CD4-positive, alpha-beta memory T cell (primary cell): Measurements from ENCODE around the gene SLC22A4. TPM values are rescaled to one million over a fixed set of nuclear protein-coding genes. Genes with fewer than 3 reads are reported as not detected.

Experiments
- CTCF ChIA-PET: fragments of 350-600 bp; sonication (Branson Sonifier 250); formaldehyde crosslinking; loops from one replicate; lab custom pipeline; 2021; ENCODE audit warnings: inconsistent platforms; ENCODE audit not compliant: partially characterized antibody; lab: Charles Lee
- POLR2A ChIA-PET: fragments of 350-600 bp; sonication (Branson Sonifier 250); formaldehyde crosslinking; loops from one replicate; lab custom pipeline; 2021; ENCODE audit not compliant: partially characterized antibody; lab: Charles Lee
- DNase-seq, 5 donors: peaks; one replicate each; pipeline versions ENCODE4 v3.0.0 to v3.0.0-alpha.2; 2020 to 2022; ENCODE audit warnings: mixed read lengths in 1 of 5
- H3K27ac ChIP-seq: one replicate; pipeline ENCODE4 v1.7.0; 2013; ENCODE audit warnings: low read depth, low read length
- H3K27me3 ChIP-seq: 2 replicates; pipeline ENCODE4 v1.7.0; 2013; ENCODE audit warnings: mild to moderate bottlenecking, low read length, moderate library complexity; ENCODE audit not compliant: insufficient read depth
- H3K36me3 ChIP-seq: 2 replicates; pipeline ENCODE4 v1.7.0; 2013; ENCODE audit warnings: mild to moderate bottlenecking, low read length, moderate library complexity; ENCODE audit not compliant: insufficient read depth
- H3K4me1 ChIP-seq: 2 replicates; pipeline ENCODE4 v1.7.0; 2013; ENCODE audit warnings: mild to moderate bottlenecking, low read length, moderate library complexity; ENCODE audit not compliant: insufficient read depth
- H3K4me3 ChIP-seq, 2 donors: one replicate each; pipeline ENCODE4 v1.7.0; 2013; ENCODE audit warnings: low read length in 2 of 2, mild to moderate bottlenecking in 1 of 2
- H3K9me3 ChIP-seq, 2 donors: one replicate each; pipeline ENCODE4 v1.7.0; 2013; ENCODE audit warnings: low read length in 2 of 2, control low read depth in 1 of 2; ENCODE audit not compliant: control insufficient read depth in 1 of 2
- H3K27ac Mint-ChIP-seq, 7 donors: one replicate each; pipeline ENCODE4 v1.8.0; 2020 to 2021; ENCODE audit warnings: mixed read lengths in 7 of 7, mild to moderate bottlenecking in 6 of 7, inconsistent platforms in 3 of 7, moderate library complexity in 3 of 7
- H3K27me3 Mint-ChIP-seq, 2 donors: one replicate each; pipeline ENCODE4 v1.8.0; 2020 to 2021; ENCODE audit warnings: mixed read lengths in 2 of 2
- H3K36me3 Mint-ChIP-seq, 2 donors: one replicate each; pipeline ENCODE4 v1.8.0; 2020 to 2021; ENCODE audit warnings: mixed read lengths in 2 of 2, inconsistent platforms in 1 of 2, mild to moderate bottlenecking in 1 of 2
- H3K4me1 Mint-ChIP-seq, 4 donors: one replicate each; pipeline ENCODE4 v1.8.0; 2020 to 2021; ENCODE audit warnings: mixed read lengths in 4 of 4, mild to moderate bottlenecking in 1 of 4
- H3K4me3 Mint-ChIP-seq, 8 donors: one replicate each; pipeline ENCODE4 v1.8.0; 2020 to 2021; ENCODE audit warnings: mixed read lengths in 8 of 8, mild to moderate bottlenecking in 7 of 8, moderate library complexity in 6 of 8, inconsistent platforms in 3 of 8
- H3K9me3 Mint-ChIP-seq, 8 donors: one replicate each; pipeline ENCODE4 v1.8.0; 2020 to 2021; ENCODE audit warnings: mixed read lengths in 8 of 8, mild to moderate bottlenecking in 5 of 8, inconsistent platforms in 3 of 8, moderate library complexity in 1 of 8
- intact Hi-C: fragments of 100-400 bp; cut with micrococcal nuclease; formaldehyde crosslinking; loops from one replicate; pipeline ENCODE4 v1.15.1; 2023
- polyA plus RNA-seq, 2 donors: library from polyadenylated mRNA; unstranded; fragments of 300-500 nt; fragmentation: Illumina TruSeq; gene quantifications; one replicate each; pipeline ENCODE4 v1.2.3, GENCODE V29; 2021
- total RNA-seq, 2 experiments: library from RNA; stranded (reverse); gene quantifications; one replicate each; pipeline ENCODE4 v1.2.3, GENCODE V29; 2021

SLC22A4 gene
- total and polyA plus RNA-seq, 4 experiments from 2014 or later = 0.22 TPM; not detected in 3

- Mint-ChIP-seq H3K4me3 (no peak overlapping the region), H3K27ac (no peak overlapping the region), H3K27me3 (no peaks in the 10 kb centered on the region), H3K9me3 (no peaks in the 10 kb centered on the region), H3K4me1 (no peaks in the 10 kb centered on the region), H3K36me3 (no peaks in the 10 kb centered on the region)
- Histone ChIP-seq H3K4me1 (no peaks in the 10 kb centered on the region), H3K4me3 (no peak overlapping the region), H3K9me3 (no peaks in the 10 kb centered on the region), H3K27me3 (no peaks in the 10 kb centered on the region), H3K36me3 (no peaks in the 10 kb centered on the region), H3K27ac (no peak overlapping the region)
- no peak for DNase-seq
- POLR2A ChIA-PET = no interaction called here
- intact Hi-C loops = no loop called here
- CTCF ChIA-PET = interaction anchor here (0.7 to 1.0 kb wide), 2 partner anchors 9 to 26 kb away, joined by 3 to 4 read pairs; no protein-coding TSS in a partner anchor
These were observed 30.5 kb upstream of the SLC22A4 start for GRCh38 chr5:132263548-132264261.

- CTCF ChIA-PET = no interaction called here
These were observed 29.5 kb upstream of the SLC22A4 start for GRCh38 chr5:132264546-132265335.

GRCh38 chr5:132265336-132266030 lies 28.7 kb upstream of the SLC22A4 start:
- DNase-seq = no peak
- H3K9me3 Mint-ChIP-seq = no peaks in the 10 kb centered on the region
- Histone ChIP-seq H3K9me3 (no peaks in the 10 kb centered on the region), H3K4me1 (no peaks in the 10 kb centered on the region), H3K36me3 (no peaks in the 10 kb centered on the region), H3K4me3 (no peak overlapping the region), H3K27ac (no peak overlapping the region), H3K27me3 (no peaks in the 10 kb centered on the region)
- H3K36me3 Mint-ChIP-seq = no peaks in the 10 kb centered on the region
- POLR2A ChIA-PET = no interaction called here
- no peaks in the 10 kb centered on the region for H3K4me1 Mint-ChIP-seq
- H3K27me3 Mint-ChIP-seq = no peaks in the 10 kb centered on the region
- no peak overlapping the region for H3K4me3 Mint-ChIP-seq
- intact Hi-C loops = no loop called here
- no peak overlapping the region for H3K27ac Mint-ChIP-seq
- CTCF ChIA-PET = no interaction called here

More at GRCh38 chr5:132264546-132265335, 29.5 kb upstream of the SLC22A4 start:
- no peak overlapping the region for H3K27ac Mint-ChIP-seq
- H3K36me3 Mint-ChIP-seq = no peaks in the 10 kb centered on the region
- no peak overlapping the region for H3K27ac ChIP-seq
- H3K9me3 Mint-ChIP-seq = no peaks in the 10 kb centered on the region
- POLR2A ChIA-PET = no interaction called here
- H3K9me3 ChIP-seq = no peaks in the 10 kb centered on the region
- H3K36me3 ChIP-seq = no peaks in the 10 kb centered on the region
- intact Hi-C loops = no loop called here
- H3K27me3 Mint-ChIP-seq = no peaks in the 10 kb centered on the region
- H3K27me3 ChIP-seq = no peaks in the 10 kb centered on the region
- no peaks in the 10 kb centered on the region for H3K4me1 ChIP-seq
- no peaks in the 10 kb centered on the region for H3K4me1 Mint-ChIP-seq
- no peak overlapping the region for H3K4me3 ChIP-seq
- no peak for DNase-seq
- no peak overlapping the region for H3K4me3 Mint-ChIP-seq

- no peaks in the 10 kb centered on the region for H3K9me3 Mint-ChIP-seq
- no peaks in the 10 kb centered on the region for H3K27me3 Mint-ChIP-seq
- peak overlapping the region in 1 of 7 donors; percentile 23 for H3K27ac Mint-ChIP-seq
- H3K4me3 Mint-ChIP-seq = no peak overlapping the region
- no peaks in the 10 kb centered on the region for H3K9me3 ChIP-seq
- intact Hi-C loops = no loop called here
- CTCF ChIA-PET = no interaction called here
- no peaks in the 10 kb centered on the region for H3K36me3 Mint-ChIP-seq
- no peaks in the 10 kb centered on the region for H3K27me3 ChIP-seq
- H3K4me1 ChIP-seq = no peaks in the 10 kb centered on the region
- POLR2A ChIA-PET = no interaction called here
- no peaks in the 10 kb centered on the region for H3K36me3 ChIP-seq
- H3K4me3 ChIP-seq = no peak overlapping the region
- no peak overlapping the region for H3K27ac ChIP-seq
- H3K4me1 Mint-ChIP-seq = peaks cover 0 to 5% (median 3%) of the 10 kb centered on the region in 4 donors
- DNase-seq = no peak
These were observed 28.0 kb upstream of the SLC22A4 start for GRCh38 chr5:132266031-132266835.

GRCh38 chr5:132266836-132267160 lies 27.4 kb upstream of the SLC22A4 start:
- Mint-ChIP-seq H3K27me3 (no peaks in the 10 kb centered on the region), H3K4me3 (no peak overlapping the region), H3K4me1 (peaks cover 0 to 7% (median 4%) of the 10 kb centered on the region in 4 donors), H3K9me3 (no peaks in the 10 kb centered on the region), H3K27ac (peak overlapping the region in 2 of 7 donors; percentile 30 to 68), H3K36me3 (no peaks in the 10 kb centered on the region)
- Histone ChIP-seq H3K27me3 (no peaks in the 10 kb centered on the region), H3K9me3 (no peaks in the 10 kb centered on the region), H3K36me3 (no peaks in the 10 kb centered on the region), H3K27ac (no peak overlapping the region), H3K4me1 (no peaks in the 10 kb centered on the region), H3K4me3 (no peak overlapping the region)
- POLR2A ChIA-PET = interaction anchor here (0.5 kb wide), 1 partner anchor 11 kb away, joined by 3 read pairs; no protein-coding TSS in a partner anchor
- no peak for DNase-seq
- intact Hi-C loops = no loop called here
- CTCF ChIA-PET = no interaction called here

- no peak overlapping the region for H3K4me3 Mint-ChIP-seq
- no peaks in the 10 kb centered on the region for H3K36me3 Mint-ChIP-seq
- Histone ChIP-seq H3K4me1 (no peaks in the 10 kb centered on the region), H3K27me3 (no peaks in the 10 kb centered on the region), H3K4me3 (no peak overlapping the region), H3K27ac (no peak overlapping the region), H3K9me3 (no peaks in the 10 kb centered on the region), H3K36me3 (no peaks in the 10 kb centered on the region)
- H3K27me3 Mint-ChIP-seq = peaks cover 0 to 2% of the 10 kb centered on the region in 2 donors
- no peak for DNase-seq
- POLR2A ChIA-PET = interaction anchor here (0.5 kb wide), 1 partner anchor 11 kb away, joined by 3 read pairs; no protein-coding TSS in a partner anchor
- peak overlapping the region in 2 of 7 donors; percentile 24 to 30 for H3K27ac Mint-ChIP-seq
- CTCF ChIA-PET = no interaction called here
- intact Hi-C loops = no loop called here
- peaks cover 0 to 9% (median 5%) of the 10 kb centered on the region in 4 donors for H3K4me1 Mint-ChIP-seq
- no peaks in the 10 kb centered on the region for H3K9me3 Mint-ChIP-seq
These were observed 26.9 kb upstream of the SLC22A4 start for GRCh38 chr5:132267166-132267739.
